Liver (tissue), 9 donors: Measurements from ENCODE around the gene INTS6. TPM values are rescaled to one million over a fixed set of nuclear protein-coding genes. Genes with fewer than 3 reads are reported as not detected.
A peak's percentile ranks its signal among the peaks of the same experiment; 100 is the strongest.

Experiments used
- DNase-seq: peaks from one replicate; pipeline ENCODE4 v3.0.0-alpha.2; 2017; ENCODE audit warnings: low spot score
- H3K27ac ChIP-seq, 2 donors: one replicate each; pipeline ENCODE4 v1.7.0; 2013; ENCODE audit warnings: inconsistent platforms in 2 of 2, low read length in 2 of 2, control low read depth in 1 of 2, low read depth in 1 of 2, mild to moderate bottlenecking in 1 of 2
- H3K27me3 ChIP-seq, 4 donors: one replicate each; pipeline versions ENCODE4 v1.6.1 to v1.7.0; 2013; ENCODE audit warnings: low read length in 3 of 4, inconsistent platforms in 1 of 4, mild to moderate bottlenecking in 1 of 4, moderate library complexity in 1 of 4; ENCODE audit not compliant: control insufficient read depth in 4 of 4, insufficient read depth in 4 of 4
- H3K36me3 ChIP-seq, 4 donors: one replicate each; pipeline versions ENCODE4 v1.6.1 to v1.7.0; 2013; ENCODE audit warnings: low read length in 3 of 4, mild to moderate bottlenecking in 3 of 4, low read depth in 1 of 4, moderate library complexity in 1 of 4; ENCODE audit not compliant: control insufficient read depth in 4 of 4, insufficient read depth in 3 of 4
- H3K4me1 ChIP-seq, 4 donors: one replicate each; pipeline versions ENCODE4 v1.6.1 to v1.7.0; 2013; ENCODE audit warnings: low read length in 3 of 4, mild to moderate bottlenecking in 3 of 4, moderate library complexity in 1 of 4; ENCODE audit not compliant: control insufficient read depth in 4 of 4, insufficient read depth in 4 of 4
- H3K4me3 ChIP-seq, 3 donors: one replicate each; pipeline versions ENCODE4 v1.6.1 to v1.7.0; 2013; ENCODE audit warnings: low read length in 3 of 3, control low read depth in 1 of 3, low read depth in 1 of 3, mild to moderate bottlenecking in 1 of 3
- H3K9ac ChIP-seq, 2 donors: one replicate each; pipeline ENCODE4 v1.7.0; 2013; ENCODE audit warnings: low read length in 2 of 2, mild to moderate bottlenecking in 2 of 2, moderate library complexity in 2 of 2, control low read depth in 1 of 2, low read depth in 1 of 2
- H3K9me3 ChIP-seq, 4 donors: one replicate each; pipeline versions ENCODE4 v1.6.1 to v1.7.0; 2013; ENCODE audit warnings: low read length in 3 of 4; ENCODE audit not compliant: control insufficient read depth in 4 of 4
- CTCF ChIP-seq: fragments of 150-350 bp; IDR thresholded peaks from 2 replicates; pipeline ENCODE4 v1.5.1; 2017; ENCODE audit warnings: improper control_type of control experiment, low read depth, low read length; ENCODE audit not compliant: missing input control
- EGR1 ChIP-seq, 2 donors: IDR thresholded peaks; 2 replicates each; pipeline ENCODE4 v1.6.1; 2016 to 2018; ENCODE audit warnings: antibody characterized with exemption in 2 of 2, low read depth in 2 of 2
- FOXA1 ChIP-seq: IDR thresholded peaks from 2 replicates; pipeline ENCODE4 v1.6.1; 2016; ENCODE audit warnings: antibody characterized with exemption
- FOXA2 ChIP-seq: IDR thresholded peaks from 2 replicates; pipeline ENCODE4 v1.6.1; 2016; ENCODE audit warnings: antibody characterized with exemption
- GABPA ChIP-seq, 2 donors: IDR thresholded peaks in 1 of 2; conservative IDR thresholded peaks in 1 of 2; 2 replicates each; pipeline ENCODE4 v1.6.1; 2016; ENCODE audit warnings: antibody characterized with exemption in 2 of 2, mild to moderate bottlenecking in 1 of 2, moderate library complexity in 1 of 2
- HNF4A ChIP-seq, 2 donors: conservative IDR thresholded peaks; 2 replicates each; pipeline ENCODE4 v1.6.1; 2016; ENCODE audit warnings: antibody characterized with exemption in 2 of 2, mild to moderate bottlenecking in 2 of 2
- HNF4G ChIP-seq: IDR thresholded peaks from 2 replicates; pipeline ENCODE4 v1.6.1; 2016; ENCODE audit warnings: antibody characterized with exemption
- JUND ChIP-seq, 2 donors: IDR thresholded peaks; 2 replicates each; pipeline ENCODE4 v1.6.1; 2016; ENCODE audit warnings: antibody characterized with exemption in 2 of 2
- NR2F2 ChIP-seq: IDR thresholded peaks from 2 replicates; pipeline ENCODE4 v1.6.1; 2016; ENCODE audit warnings: antibody characterized with exemption
- RAD21 ChIP-seq, 2 donors: IDR thresholded peaks; 2 replicates each; pipeline ENCODE4 v1.6.1; 2016; ENCODE audit warnings: antibody characterized with exemption in 2 of 2, mild to moderate bottlenecking in 2 of 2
- RXRA ChIP-seq, 2 donors: IDR thresholded peaks; 2 replicates each; pipeline ENCODE4 v1.6.1; 2017 to 2018; ENCODE audit warnings: antibody characterized with exemption in 2 of 2, mild to moderate bottlenecking in 1 of 2
- SP1 ChIP-seq: IDR thresholded peaks from 2 replicates; pipeline ENCODE4 v1.6.1; 2018; ENCODE audit warnings: antibody characterized with exemption, mild to moderate bottlenecking
- TAF1 ChIP-seq: conservative IDR thresholded peaks from 2 replicates; pipeline ENCODE4 v1.6.1; 2016; ENCODE audit warnings: antibody characterized with exemption, mild to moderate bottlenecking
- YY1 ChIP-seq: IDR thresholded peaks from 2 replicates; pipeline ENCODE4 v1.6.1; 2016; ENCODE audit warnings: antibody characterized with exemption, mild to moderate bottlenecking
- WGBS: extraction: QIAGEN DNeasy Blood & Tissue Kit; methylation state at CpG from one replicate; pipeline ENCODE4 v1.1.7; 2013; 5-methylcytosine and 5-hydroxymethylcytosine counted together
- polyA plus RNA-seq, 2 donors: library from polyadenylated mRNA; stranded (reverse) in 1 of 2; unstranded in 1 of 2; fragments of 200-250 nt in 1 of 2; fragments of >200 nt in 1 of 2; fragmentation: Nextera tagmentation in 1 of 2; extraction: Ambion mirVana in 1 of 2; gene quantifications; one replicate each; pipeline versions ENCODE4 v1.2.1 to v1.2.3, GENCODE V29; 2013 to 2015
- total RNA-seq, 2 donors: library from RNA; depleted of rRNA; stranded (reverse); fragments of >200 nt; gene quantifications; one replicate each; pipeline ENCODE4 v1.2.3, GENCODE V29; 2014
- TF ChIP-seq, protein P1 (sequence below): IDR thresholded peaks from 2 replicates; pipeline ENCODE4 v1.6.1; 2016; ENCODE audit warnings: antibody characterized with exemption
- TF ChIP-seq, protein P2 (sequence below): IDR thresholded peaks from 2 replicates; pipeline ENCODE4 v1.6.1; 2016; ENCODE audit warnings: antibody characterized with exemption, mild to moderate bottlenecking
- TF ChIP-seq, protein P3 (sequence below): IDR thresholded peaks from 2 replicates; pipeline ENCODE4 v1.6.1; 2016; ENCODE audit warnings: antibody characterized with exemption
- TF ChIP-seq, protein P4 (sequence below): IDR thresholded peaks from 2 replicates; pipeline ENCODE4 v1.6.1; 2016; ENCODE audit warnings: antibody characterized with exemption
- donor health status: healthy.
- donor health status: healthy.
- donor health status: healthy.
- donor health status: healthy.
- donor health status: healthy.

Gene INTS6
- total and polyA plus RNA-seq, 4 donors = 11.4 to 61.4 (median 18.8) TPM

- Histone ChIP-seq H3K4me1 (no peaks in the 10 kb centered on the region), H3K9ac (no peak overlapping the region), H3K9me3 (no peaks in the 10 kb centered on the region), H3K36me3 (no peaks in the 10 kb centered on the region), H3K4me3 (no peak overlapping the region), H3K27me3 (no peaks in the 10 kb centered on the region), H3K27ac (no peak overlapping the region)
- peak; percentile 10 to 20 for TF ChIP-seq HNF4A (conservative IDR thresholded peaks at IDR 0.05)
- TF ChIP-seq FOXA1 = no peak
- DNase-seq = no peak
Observed at GRCh38 chr13:51465124-51465523, 12.3 kb upstream of the INTS6 start.

DNA sequence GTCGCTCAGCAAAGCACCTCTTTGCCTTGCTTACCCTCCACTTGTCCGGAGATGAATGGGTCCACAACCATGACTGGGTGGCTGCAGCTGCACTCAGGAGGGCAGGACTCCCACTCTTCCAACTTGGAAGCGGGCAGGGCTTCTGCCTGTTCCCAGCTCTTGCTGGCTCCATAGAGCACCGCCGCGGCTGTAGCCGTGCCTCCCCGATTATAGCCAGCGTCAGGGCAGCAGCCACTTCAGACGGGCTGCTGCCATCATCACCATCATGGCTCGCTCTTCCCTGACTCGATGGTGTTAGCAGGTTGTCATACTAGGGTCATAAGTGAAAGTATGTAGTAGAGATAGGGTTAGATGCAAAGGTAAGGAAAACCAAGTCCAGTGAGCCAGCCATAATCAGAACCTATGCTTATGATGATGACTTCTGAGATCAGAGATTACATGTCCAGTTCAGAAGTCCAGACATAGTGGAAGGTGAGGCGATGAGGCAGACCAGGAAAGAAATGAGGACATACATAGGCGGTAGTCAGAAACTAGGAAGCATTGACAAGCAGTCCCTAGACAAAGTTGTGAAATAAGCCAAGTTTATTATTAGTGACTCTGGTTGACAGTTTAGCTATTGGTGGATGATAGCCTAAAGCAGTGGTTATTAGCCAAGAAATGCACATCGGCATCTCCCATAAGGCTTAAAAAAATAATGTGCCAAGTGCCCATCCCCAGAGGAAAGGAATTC, 4.4 kb upstream of the INTS6 start:
- Histone ChIP-seq H3K9ac (no peak overlapping the region), H3K9me3 (peaks cover 0 to 11% (median 7%) of the 10 kb centered on the region in 4 donors), H3K27me3 (no peaks in the 10 kb centered on the region), H3K27ac (no peak overlapping the region), H3K4me1 (peaks cover 0 to 9% (median 4%) of the 10 kb centered on the region in 4 donors), H3K4me3 (no peak overlapping the region), H3K36me3 (peaks cover 0 to 14% (median 7%) of the 10 kb centered on the region in 4 donors)
- WGBS = 93% methylated on average over 15 of the region's 15 CpGs
- TF ChIP-seq, protein P1, sequence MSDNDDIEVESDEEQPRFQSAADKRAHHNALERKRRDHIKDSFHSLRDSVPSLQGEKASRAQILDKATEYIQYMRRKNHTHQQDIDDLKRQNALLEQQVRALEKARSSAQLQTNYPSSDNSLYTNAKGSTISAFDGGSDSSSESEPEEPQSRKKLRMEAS = no peak
- no peak for TF ChIP-seq HNF4G
- TF ChIP-seq YY1 = no peak
- TF ChIP-seq, protein P2, sequence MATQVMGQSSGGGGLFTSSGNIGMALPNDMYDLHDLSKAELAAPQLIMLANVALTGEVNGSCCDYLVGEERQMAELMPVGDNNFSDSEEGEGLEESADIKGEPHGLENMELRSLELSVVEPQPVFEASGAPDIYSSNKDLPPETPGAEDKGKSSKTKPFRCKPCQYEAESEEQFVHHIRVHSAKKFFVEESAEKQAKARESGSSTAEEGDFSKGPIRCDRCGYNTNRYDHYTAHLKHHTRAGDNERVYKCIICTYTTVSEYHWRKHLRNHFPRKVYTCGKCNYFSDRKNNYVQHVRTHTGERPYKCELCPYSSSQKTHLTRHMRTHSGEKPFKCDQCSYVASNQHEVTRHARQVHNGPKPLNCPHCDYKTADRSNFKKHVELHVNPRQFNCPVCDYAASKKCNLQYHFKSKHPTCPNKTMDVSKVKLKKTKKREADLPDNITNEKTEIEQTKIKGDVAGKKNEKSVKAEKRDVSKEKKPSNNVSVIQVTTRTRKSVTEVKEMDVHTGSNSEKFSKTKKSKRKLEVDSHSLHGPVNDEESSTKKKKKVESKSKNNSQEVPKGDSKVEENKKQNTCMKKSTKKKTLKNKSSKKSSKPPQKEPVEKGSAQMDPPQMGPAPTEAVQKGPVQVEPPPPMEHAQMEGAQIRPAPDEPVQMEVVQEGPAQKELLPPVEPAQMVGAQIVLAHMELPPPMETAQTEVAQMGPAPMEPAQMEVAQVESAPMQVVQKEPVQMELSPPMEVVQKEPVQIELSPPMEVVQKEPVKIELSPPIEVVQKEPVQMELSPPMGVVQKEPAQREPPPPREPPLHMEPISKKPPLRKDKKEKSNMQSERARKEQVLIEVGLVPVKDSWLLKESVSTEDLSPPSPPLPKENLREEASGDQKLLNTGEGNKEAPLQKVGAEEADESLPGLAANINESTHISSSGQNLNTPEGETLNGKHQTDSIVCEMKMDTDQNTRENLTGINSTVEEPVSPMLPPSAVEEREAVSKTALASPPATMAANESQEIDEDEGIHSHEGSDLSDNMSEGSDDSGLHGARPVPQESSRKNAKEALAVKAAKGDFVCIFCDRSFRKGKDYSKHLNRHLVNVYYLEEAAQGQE = no peak
- TF ChIP-seq NR2F2 = no peak
- TF ChIP-seq FOXA1 = no peak
- TF ChIP-seq HNF4A (conservative IDR thresholded peaks at IDR 0.05) = no peak
- no peak for TF ChIP-seq TAF1
- TF ChIP-seq JUND (IDR thresholded peaks at IDR 0.05) = no peak
- TF ChIP-seq RAD21 (IDR thresholded peaks at IDR 0.05) = no peak
- TF ChIP-seq FOXA2 = no peak
- TF ChIP-seq SP1 = no peak
- TF ChIP-seq, protein P3, sequence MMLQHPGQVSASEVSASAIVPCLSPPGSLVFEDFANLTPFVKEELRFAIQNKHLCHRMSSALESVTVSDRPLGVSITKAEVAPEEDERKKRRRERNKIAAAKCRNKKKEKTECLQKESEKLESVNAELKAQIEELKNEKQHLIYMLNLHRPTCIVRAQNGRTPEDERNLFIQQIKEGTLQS = no peak
- no peak for TF ChIP-seq EGR1 (IDR thresholded peaks at IDR 0.05; ENCODE audit: low read depth in 2 of 2)
- TF ChIP-seq GABPA (IDR thresholded peaks at IDR 0.05 in 1 of 2, conservative IDR thresholded peaks at IDR 0.05 in 1 of 2) = no peak
- no peak for TF ChIP-seq RXRA (IDR thresholded peaks at IDR 0.05)
- TF ChIP-seq, protein P4, sequence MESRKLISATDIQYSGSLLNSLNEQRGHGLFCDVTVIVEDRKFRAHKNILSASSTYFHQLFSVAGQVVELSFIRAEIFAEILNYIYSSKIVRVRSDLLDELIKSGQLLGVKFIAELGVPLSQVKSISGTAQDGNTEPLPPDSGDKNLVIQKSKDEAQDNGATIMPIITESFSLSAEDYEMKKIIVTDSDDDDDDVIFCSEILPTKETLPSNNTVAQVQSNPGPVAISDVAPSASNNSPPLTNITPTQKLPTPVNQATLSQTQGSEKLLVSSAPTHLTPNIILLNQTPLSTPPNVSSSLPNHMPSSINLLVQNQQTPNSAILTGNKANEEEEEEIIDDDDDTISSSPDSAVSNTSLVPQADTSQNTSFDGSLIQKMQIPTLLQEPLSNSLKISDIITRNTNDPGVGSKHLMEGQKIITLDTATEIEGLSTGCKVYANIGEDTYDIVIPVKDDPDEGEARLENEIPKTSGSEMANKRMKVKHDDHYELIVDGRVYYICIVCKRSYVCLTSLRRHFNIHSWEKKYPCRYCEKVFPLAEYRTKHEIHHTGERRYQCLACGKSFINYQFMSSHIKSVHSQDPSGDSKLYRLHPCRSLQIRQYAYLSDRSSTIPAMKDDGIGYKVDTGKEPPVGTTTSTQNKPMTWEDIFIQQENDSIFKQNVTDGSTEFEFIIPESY = no peak
- TF ChIP-seq CTCF = no peak
- DNase-seq = no peak
